Hematopoietic multipotent progenitor cell treated with erythropoietin and hydrocortisone succinate and interleukin-3 and kit ligand, for 6 days (in vitro differentiated cells): ENCODE results near the gene KNCN.

Experiments
- DNase-seq: peaks from one replicate; pipeline ENCODE4 v3.0.0-alpha.2; 2015

KNCN gene

GRCh38 chr1:46563341-46563740 is 11.9 kb upstream of the KNCN start:
- DNase-seq = no peak

GRCh38 chr1:46562498-46562897 is 11.1 kb upstream of the KNCN start:
- DNase-seq = no peak

GRCh38 chr1:46558966-46559365 is 7.5 kb upstream of the KNCN start:
- DNase-seq = no peak

GRCh38 chr1:46558141-46558963 is 6.9 kb upstream of the KNCN start:
- no peak for DNase-seq

GRCh38 chr1:46557403-46557802 is 6.0 kb upstream of the KNCN start:
- DNase-seq = peak; percentile 53

GRCh38 chr1:46556822-46557221 is 5.4 kb upstream of the KNCN start:
- DNase-seq = peak; percentile 69

GRCh38 chr1:46555826-46556619 is 4.6 kb upstream of the KNCN start:
- DNase-seq = no peak

- DNase-seq = no peak
Observed at GRCh38 chr1:46554597-46555381, 3.3 kb upstream of the KNCN start.

GRCh38 chr1:46554236-46554596 is 2.8 kb upstream of the KNCN start:
- DNase-seq = no peak

- no peak for DNase-seq
Observed at GRCh38 chr1:46553506-46553905, 2.1 kb upstream of the KNCN start.

- DNase-seq = no peak
Observed at GRCh38 chr1:46552357-46553237, 1.1 kb upstream of the KNCN start.

GRCh38 chr1:46550751-46551231 is 656 bp downstream of the KNCN start:
- no peak for DNase-seq

GRCh38 chr1:46549697-46550681 is 1.5 kb downstream of the KNCN start:
- no peak for DNase-seq

GRCh38 chr1:46547481-46548383 is 3.7 kb downstream of the KNCN start:
- DNase-seq = peak; percentile 78

GRCh38 chr1:46546210-46546609 is 5.2 kb downstream of the KNCN start:
- DNase-seq = no peak

- no peak for DNase-seq
Observed at GRCh38 chr1:46545784-46546183, 5.7 kb downstream of the KNCN start.

- peak; percentile 65 for DNase-seq
Observed at GRCh38 chr1:46544561-46545240, 6.7 kb downstream of the KNCN start.

- DNase-seq = no peak
Observed at GRCh38 chr1:46543761-46544560, 7.5 kb downstream of the KNCN start.
